Midbrain (tissue), 1 donor: ENCODE measurements around the gene SPON1.

Experiments used
- DNase-seq: peaks from one replicate; lab custom pipeline; 2025; lab: John Stamatoyannopoulos, UW

Gene SPON1

DNA sequence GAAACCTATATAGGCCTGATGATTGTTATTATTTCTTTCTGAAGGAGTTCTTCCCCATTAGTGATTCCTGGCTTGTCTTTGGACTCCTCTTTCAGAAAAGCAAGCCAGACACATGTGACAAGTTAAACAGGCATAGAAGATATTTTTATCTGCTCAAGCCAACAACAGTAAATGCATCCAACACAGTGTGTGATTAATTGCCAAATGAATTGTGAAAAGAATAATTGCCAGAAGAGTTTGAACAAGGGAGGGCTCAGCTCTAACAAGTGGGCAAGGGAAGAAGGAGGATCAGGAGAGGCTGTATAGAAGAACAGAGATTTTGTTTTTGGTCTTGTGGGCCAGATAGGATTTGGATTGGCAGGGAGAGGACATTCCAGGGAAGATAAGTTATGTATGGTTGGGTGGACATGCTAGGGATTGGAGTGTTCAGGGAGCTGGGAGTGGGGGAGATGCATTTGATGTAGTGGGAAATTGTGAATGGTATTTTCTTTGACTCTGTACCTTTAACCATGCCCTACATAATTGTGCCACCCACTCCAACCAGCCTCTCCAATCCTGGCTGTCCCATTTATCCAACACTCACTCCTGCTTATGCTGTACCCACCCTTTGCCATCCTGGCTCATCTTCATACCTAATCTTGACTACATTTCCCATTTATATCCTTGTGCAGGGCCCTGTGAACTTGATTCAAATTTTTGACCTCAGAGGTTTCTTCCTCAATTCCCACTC lies 223.7 kb downstream of the SPON1 start:
- DNase-seq, result no peak

DNA sequence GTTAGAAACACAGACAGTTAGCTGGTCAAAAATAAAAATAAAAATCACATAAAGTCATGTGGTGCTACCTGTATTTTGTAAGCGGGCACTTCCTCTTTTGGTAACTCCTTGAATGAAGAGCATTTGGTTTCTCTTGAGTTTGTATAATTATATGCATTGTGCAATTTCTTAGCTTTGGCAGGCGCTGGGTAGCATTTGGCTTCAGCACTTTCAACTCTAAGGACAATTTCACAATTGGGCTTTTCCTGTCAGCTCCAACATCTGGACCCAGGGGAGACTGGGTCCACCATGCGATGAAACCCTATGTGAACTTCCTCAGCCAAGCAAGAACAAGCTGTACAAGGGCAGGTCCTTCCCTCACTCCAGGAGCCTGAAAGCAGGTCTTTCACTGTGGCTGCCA lies 227.4 kb downstream of the SPON1 start:
- DNase-seq, result peak; percentile 55

DNA sequence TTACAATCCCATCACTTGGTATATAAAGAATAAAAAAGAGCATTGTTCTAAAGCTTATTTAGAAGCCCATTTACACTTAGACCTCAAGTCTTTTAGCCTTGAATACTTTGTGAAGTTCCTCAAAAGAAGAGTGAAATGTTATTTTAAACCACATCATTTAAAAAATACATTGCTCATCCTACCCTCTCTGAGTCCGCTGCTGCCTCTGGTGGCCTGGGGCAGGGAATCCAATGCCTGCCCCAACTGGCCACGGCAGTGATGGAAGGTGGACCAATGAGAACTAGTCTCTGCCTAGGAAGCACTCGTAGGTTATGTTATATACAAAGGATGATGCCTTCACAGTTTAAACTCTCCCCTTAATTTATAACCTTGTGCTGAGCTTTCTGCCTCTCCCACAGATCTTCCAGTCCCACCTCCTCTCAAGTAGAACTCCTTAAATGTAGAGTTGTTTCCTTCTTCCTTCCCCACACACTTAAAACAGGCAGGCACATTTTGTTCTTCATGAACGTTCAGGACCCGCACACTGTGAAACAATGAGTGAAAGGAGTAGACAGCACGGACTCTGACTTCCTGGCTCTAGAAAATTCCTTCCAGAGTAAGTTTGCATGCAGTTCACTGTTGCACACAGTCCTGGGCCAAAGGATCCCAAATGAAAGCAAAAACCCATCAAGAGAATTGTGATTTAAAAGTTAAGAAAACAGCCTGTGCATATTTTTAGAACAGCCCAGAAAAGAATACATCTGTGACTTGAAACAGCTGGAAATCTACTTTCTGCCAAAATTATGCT lies 228.7 kb downstream of the SPON1 start:
- no peak for DNase-seq

DNA sequence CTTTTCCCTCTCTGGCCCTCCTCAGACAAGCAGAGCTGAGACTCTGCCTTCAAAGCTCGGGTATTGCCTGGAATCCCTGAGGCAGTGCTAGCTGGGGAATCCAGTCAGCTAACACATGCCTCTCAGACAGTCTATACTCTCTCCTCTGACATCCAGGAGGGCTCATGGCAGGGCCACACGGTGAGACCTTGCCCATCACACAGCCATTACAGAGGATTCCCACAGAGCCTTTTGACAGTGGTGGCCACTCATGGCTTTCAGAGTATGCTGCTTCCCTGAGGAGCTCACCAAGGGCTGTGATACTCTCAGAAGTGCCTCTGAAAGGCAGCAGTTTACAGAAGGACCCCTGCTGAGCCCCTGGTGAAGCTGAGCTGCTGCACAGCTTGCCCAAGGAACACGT lies 231.1 kb downstream of the SPON1 start:
- no peak for DNase-seq

DNA sequence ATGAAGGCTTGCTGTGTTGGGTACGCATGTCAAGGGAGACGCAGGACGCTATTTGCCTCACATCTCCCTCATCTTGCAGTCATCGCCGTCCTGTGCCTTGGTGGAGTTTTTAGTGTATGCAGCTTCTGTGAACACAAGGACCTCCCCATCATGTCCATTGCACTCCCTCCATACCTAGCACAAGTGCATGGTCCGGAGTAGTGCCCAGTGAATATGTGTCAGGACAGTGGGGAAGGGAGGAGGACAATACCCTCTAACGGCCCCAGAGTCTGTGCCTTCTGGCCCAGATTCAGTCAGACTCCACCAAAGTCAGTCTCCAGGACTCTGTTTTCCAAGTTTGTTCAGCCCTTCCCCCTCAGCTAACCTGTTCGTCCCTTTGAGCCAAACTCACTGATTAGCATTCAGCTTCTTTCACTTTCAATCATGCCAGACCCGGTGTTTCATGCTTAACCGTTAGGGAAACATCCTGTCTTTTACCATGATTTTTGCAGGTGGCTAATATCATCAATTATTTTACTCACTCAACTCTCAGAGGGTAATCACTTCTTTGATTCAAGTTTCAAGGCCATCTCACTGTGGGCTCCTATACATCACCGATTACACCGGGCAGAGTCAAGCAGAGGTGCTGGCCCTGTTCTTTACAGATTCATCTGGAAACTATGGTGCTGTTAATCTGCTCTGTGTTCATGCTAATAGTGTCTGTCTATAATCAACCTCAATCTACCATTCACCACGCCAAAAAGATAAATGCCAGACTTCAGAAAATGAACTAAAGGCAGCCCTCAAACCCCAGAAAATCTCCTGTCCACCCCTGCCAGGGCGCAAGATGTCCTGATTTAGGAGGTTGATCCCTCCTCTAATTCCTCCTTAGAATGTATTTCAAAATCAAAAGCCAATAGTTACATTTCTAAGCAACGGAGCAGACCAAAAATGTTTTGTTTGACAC lies 240.0 kb downstream of the SPON1 start:
- no peak for DNase-seq

DNA sequence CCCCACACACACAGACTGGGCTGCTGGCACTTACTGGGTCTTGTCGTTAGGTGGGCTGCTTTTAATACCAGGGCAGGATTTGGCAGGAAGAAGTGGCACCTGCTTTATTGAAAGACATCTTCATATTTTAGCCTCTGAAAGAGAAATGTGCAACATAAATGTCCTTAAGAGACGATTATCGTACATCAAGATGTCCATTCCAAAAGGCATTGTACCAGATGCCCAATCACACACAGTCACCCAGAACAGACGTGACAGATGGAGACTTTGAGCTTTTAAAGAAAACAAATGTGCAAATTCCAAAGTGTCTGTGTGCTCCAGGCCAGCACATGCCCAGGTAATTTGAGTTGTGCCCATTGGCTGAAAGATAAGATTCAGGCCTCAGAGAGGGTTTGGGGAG lies 240.8 kb downstream of the SPON1 start:
- no peak for DNase-seq

DNA sequence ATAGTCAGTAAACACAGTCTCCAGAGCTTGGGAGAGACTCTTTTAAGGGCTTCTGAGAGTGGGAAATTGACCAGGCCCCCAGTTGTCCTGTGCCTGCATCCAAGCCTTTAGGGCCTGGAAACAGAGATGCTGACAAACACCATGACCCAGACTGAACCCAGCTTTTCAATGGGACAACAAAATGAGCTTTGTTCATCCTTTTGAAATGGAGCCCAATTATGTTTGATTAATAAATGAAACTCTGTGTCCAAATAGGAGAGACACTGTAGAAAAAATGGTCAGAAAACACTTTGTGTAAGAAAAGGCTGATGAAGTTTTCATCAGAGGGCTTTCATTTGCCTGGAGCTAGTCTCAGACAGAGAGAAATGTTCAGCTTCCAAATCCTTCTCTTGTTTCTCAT lies 250.5 kb downstream of the SPON1 start:
- peak; percentile 27 for DNase-seq

DNA sequence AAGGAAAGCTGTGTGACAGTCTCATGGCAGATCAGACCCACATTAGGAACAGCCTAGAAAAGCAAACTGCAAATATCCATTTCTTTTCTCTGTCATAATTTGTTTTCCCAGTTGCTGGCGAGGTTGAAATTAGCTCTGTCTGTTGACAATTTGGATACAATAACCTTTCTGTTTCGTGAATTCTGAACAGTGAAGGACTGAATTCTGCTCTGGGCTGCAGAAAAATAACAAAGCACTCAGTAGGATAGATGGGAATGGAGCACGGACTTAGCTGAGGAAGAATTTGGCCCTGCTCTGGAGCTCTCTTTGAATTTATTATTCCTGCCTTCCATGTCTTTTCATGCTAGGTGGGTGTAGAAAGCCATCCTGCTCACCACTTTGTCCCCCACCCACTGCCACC lies 256.2 kb downstream of the SPON1 start:
- DNase-seq, result no peak

DNA sequence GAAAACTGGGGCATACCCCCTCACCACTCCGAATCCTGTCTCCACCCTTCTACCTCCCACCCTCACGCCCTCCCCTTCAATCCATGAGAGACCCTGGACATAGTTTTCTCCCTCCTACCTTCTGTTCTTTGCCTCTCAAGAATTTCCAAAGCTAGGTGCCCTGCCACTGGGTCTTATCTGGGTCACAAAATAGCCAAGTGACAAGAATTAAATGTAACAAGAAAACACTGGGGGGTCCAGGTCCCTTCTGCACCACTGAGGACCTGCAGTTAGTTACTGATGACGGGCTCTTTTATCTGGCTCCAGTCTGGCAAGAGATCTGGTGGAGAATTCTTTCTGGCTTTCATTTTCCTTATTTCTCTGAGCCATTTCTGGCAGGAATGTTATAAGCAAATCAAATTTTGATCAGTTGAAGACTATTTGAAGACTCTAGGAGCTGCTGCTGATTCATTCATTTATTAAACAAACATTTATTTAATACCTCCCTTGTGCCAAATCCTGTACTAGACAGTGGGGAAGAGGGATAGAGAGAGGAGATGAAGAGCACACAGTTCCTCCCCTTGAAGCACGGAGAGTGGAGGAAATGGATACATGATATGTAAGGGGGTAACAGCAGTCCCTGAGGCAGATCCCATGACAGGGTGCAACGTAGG lies 261.2 kb downstream of the SPON1 start:
- DNase-seq, result no peak

DNA sequence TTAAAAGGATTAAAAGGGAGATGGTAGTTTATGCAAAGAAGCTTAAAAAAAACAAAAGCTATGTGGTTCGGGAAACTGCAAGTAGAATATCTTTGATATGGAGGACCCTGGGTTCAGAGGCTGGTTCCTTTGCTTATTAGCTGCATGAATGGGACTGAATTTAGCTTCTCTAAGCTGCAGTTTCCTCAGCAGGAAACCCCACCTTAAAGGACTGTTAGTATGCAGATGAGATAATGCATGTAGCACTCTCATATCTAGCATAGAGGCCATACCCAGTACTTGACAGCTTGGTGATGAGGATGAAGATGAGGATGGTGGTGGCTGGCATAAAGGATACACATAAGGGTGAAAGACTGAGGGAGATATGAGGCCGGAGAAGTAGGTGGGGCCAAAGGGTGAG lies 261.9 kb downstream of the SPON1 start:
- no peak for DNase-seq

DNA sequence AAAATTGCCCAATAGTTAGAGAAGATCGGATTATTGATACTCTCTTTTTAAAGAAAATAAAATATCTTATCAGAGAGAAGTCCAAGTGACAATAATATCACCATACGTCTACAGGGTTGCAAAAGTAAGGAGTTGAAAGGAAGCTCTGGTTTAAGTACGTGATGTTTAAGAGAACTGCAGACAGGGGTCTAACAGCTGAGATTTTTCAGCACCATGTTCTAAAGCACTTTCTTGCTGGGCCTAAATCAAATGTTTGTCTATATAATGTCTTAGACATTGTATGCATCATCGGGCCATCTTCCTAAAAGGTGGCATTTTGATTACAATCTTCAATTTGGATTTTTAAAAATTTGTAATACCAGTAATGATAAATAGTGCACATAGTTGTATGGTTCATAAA lies 263.1 kb downstream of the SPON1 start:
- DNase-seq, result no peak

DNA sequence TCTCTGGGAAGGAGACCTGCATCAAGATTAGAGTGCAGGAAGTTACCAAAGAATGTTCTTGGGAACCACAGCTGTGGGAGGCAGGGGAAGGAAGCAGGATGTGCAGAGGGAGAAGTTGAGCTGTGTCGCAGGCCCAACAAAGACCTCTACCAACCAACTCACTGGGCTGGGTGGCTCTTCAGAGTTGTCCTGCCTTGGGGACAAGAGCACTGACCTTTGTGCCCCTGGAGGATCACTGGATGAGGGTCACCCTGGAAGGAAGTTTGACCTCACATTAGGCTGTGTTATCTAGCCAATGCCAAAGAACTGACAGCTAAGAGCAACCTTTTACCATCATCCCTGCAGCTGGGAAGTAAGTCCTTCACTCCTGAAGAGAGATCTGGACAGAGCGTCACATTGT lies 265.8 kb downstream of the SPON1 start:
- DNase-seq, result no peak

DNA sequence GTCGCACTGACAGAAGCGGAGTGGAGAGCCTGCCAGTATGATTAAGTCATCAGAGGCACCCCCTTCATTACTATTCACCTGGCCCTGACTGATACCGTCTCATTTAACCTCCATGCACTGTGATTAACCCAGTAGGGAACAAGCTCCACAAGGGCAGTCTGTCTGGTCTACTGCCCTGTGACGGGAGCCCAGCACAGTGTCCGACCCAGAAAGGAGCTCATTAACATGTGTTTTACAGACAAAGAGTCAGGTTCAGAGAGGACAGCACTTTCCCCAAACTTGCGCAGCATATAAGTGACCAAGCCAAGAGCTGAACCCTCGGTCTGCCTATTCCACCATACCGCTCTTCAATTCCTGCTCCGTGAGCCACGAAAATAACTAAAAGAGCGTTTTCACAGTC lies 266.9 kb downstream of the SPON1 start:
- no peak for DNase-seq

DNA sequence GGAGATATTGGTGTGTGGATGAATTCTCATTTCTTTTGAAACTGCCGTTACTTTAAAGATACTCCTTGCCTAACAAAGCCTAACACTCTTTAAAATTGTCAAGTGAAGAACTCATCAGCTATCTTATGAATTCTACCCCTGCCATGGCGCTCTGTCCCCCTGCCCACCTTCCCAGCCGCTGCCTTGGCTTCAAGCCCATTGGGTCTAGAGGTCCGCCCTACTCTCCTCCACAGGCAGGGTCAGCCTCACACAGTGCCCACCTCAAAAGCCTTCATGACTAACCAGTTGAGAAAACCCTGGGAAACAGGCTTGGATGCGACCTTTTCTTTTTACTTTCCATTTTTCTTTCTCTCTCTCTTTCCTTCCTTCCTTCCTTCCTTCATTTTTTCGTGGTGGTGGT lies 267.9 kb downstream of the SPON1 start:
- DNase-seq, result no peak

DNA sequence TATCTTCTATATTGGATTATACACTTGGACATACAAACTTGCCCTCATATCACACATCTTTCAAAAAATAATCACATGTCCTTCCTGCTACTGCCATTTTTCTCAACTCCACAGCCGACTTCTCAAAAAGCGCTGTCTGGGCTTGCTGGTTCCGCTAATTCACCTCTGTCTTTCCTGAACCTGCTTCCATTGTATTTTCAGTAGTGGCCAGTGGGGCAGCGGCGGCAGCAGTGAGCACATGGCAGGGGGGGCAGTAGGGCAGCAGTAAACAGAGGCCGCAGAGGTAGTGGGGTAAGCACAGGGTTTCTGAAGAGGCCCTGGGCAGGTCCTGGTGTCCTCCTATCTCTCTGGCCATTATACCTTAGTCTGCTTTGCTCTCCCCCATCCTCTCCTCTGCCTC lies 270.1 kb downstream of the SPON1 start:
- no peak for DNase-seq

DNA sequence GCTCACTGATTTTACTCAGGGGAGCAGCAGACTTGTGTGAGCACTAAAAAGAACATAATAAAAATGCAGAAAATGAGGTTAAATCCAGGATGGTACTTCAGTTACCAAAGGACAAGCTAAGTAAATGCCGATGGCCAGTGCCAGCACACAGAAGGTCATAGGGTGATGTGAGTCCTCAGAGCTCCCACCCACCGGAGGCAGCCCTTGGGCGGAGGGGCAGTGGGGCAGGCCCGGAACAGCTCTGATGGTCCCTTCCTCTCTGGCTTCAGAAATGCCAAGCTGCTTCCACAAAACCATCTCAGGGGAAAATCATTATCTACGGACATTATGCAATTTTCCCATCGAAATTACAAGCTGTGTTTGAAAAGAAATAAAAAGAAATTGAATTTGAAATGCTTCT lies 271.9 kb downstream of the SPON1 start:
- DNase-seq, result no peak

DNA sequence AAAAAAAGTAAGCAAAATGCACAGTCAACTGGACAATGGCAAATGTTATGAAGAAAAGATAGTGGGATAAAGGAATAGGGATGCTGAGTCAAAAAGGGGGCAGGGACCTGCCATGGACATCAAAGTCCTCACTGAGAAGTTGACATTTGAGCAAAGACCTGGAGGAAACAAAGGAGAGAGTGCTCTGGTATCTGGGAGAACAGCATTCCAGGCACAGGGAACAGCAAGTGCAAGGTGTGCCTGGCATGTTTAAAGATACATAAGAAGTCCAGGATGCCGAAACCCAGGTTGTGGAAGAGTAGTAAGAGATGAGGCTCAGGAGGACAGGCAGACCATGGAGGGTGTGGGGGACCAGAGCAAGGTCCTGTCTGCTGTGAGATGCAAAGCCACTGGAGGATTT lies 273.2 kb downstream of the SPON1 start:
- no peak for DNase-seq

DNA sequence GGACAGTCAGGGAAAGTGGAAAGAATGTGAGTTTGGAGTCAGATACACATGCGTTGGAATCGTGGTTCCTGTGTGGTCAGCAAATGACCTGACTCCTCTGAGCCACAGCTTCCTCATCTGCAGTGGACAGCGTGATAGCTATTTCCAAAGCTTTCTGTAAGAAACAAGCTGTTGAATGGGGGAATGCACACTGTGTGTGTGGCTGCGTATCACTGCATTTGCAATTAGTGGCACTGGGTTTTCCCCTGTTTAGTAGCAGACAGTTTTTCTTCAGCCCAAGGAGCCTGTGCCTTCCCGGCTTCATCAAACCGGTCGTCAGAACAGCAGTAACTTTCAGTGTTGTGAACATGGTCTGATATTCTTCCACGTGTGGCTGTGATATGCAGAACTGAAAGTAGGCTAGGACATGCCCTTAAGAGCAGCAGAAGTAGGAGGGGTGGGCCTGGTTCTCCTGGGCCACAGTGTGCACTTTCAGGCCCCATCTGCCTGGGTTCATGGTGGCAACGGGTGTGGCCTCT lies 275.0 kb downstream of the SPON1 start:
- peak; percentile 49 for DNase-seq

DNA sequence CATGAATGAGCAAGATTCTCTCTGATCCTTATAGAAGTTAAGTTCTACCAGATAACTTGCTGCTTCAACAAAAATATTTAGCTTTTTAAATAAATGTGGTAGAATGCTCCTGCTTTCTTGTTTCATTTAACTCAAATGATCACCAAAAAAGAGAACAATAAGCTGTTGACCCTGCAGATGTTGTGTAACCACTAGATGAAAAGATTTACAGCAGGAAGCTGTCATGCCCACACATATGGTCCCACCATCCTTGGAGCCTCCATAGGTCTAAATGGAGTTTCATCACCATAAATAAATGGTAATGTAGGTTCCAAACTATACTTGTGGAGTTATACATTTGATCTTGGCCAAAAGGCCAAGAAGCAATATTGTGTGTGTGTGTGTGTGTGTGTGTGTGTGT lies 277.7 kb downstream of the SPON1 start:
- no peak for DNase-seq

DNA sequence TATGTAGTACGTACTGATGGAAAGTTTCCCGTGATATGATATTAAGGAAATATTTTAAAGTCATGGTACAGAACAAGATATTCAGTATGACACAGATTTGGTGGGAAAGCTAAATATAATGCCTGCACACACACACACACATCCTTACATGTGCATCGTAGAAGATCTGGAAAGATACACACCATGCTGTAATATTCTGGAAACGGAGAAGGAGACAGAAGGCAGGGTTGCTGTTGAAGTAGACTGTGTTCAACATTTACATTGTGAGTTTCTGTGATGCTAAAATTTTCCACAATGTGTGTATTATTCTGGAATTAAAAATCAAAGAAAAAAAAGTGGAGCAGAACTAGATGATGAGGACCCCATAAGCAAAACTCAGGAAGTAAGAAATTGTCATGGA lies 278.4 kb downstream of the SPON1 start:
- DNase-seq, result no peak

DNA sequence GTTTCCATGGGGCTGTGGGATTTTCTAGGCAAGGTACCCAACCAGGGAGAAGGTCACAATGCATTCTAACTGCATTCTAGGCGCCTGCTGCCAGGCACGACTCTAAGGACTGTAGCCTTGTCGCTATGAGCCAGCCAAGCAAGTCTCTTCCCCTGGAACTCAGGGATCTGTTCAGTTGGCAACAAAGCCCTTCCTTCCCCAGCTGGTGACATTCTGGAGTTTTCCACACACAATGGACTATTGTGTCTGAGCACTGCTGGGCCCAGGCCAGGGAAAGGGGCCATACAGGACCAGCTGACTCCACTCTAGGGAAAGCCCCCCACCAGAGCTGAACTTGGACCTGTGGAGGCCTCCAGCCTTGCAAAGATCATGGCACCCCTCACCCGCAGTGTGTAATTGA lies 279.7 kb downstream of the SPON1 start:
- peak; percentile 71 for DNase-seq

DNA sequence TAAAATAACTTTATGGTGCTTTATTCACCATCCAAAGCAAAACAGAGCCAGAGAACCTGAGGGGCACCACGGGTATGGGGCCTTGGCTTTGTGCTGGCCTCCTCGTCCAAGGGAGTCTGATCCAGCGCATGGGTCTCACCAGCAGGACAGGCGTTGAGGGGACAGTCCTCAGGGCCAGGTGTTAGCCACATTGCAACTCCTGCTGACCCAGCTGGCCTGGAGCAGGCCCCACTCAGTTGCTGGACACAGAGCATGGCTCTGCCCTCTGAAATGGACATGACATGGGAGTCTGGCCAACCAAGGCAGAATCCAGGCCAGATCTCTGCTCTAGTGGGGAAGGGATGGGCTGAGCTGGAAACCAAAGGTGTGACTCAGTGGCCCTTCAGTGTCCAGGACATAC lies 280.2 kb downstream of the SPON1 start:
- DNase-seq, result no peak
